ENCODE data around the gene APOBEC3H. TPM values are rescaled to one million over a fixed set of nuclear protein-coding genes. Genes with fewer than 3 reads are reported as not detected.

APOBEC3H gene
- total and polyA plus RNA-seq, 12 donors, result 0.06 to 1.9 (median 0.61) TPM; not detected in 8

DNA sequence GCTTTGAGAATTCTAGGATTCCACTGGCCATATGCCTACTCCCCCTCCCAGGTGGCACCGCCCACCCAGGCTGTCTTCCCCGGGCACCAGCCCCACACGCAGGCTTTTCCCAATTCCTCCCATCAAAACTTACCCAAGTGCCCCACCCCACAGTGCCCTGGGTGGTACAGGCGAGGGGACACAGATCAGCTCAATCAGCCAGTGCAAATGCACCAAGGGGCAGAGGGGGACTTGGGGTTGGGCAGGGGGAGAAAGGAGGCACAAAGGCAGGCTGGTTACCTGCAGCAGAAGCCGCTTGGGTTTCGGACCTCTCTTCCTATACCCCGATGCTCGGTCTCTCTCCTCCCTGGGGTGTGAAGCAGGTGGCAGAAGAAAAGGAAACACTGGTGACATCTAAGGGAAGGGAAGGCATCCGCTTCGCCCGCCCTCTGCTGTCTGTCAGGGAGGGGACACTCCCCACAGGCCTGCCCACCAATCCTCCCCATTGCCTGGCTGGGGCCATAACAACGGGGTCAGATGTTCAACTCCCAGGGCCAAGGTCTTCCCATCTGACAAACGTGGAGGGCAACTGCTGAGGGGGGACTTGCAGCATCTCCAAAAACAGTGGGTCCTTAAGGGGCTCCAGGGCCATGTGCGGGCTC is 41.4 kb downstream of the APOBEC3H start:
- WGBS, 2 donors, result 84 to 86% methylated on average over 14 of the region's 14 CpGs
- Histone ChIP-seq H3K4me1 (peaks cover 0 to 31% (median 15%) of the 10 kb centered on the region in 9 donors), H3K27ac (no peak overlapping the region), H3K4me3 (no peak overlapping the region), H3K9me3 (no peaks in the 10 kb centered on the region), H3K27me3 (no peaks in the 10 kb centered on the region), H3K36me3 (peaks cover 0 to 64% (median 3%) of the 10 kb centered on the region in 9 donors)
- intact Hi-C loops (cut with DNase I), result loop anchor here in 2 of 10 donors (10.0 kb wide), 2 partner anchors 264 to 364 kb away; partner anchors contain the start of gene CBX6 (in 1 of the 2)
- TF ChIP-seq, protein P1, sequence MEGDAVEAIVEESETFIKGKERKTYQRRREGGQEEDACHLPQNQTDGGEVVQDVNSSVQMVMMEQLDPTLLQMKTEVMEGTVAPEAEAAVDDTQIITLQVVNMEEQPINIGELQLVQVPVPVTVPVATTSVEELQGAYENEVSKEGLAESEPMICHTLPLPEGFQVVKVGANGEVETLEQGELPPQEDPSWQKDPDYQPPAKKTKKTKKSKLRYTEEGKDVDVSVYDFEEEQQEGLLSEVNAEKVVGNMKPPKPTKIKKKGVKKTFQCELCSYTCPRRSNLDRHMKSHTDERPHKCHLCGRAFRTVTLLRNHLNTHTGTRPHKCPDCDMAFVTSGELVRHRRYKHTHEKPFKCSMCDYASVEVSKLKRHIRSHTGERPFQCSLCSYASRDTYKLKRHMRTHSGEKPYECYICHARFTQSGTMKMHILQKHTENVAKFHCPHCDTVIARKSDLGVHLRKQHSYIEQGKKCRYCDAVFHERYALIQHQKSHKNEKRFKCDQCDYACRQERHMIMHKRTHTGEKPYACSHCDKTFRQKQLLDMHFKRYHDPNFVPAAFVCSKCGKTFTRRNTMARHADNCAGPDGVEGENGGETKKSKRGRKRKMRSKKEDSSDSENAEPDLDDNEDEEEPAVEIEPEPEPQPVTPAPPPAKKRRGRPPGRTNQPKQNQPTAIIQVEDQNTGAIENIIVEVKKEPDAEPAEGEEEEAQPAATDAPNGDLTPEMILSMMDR (IDR thresholded peaks at IDR 0.05), result no peak
- DNase-seq (no peak), ATAC-seq (no peak)

DNA sequence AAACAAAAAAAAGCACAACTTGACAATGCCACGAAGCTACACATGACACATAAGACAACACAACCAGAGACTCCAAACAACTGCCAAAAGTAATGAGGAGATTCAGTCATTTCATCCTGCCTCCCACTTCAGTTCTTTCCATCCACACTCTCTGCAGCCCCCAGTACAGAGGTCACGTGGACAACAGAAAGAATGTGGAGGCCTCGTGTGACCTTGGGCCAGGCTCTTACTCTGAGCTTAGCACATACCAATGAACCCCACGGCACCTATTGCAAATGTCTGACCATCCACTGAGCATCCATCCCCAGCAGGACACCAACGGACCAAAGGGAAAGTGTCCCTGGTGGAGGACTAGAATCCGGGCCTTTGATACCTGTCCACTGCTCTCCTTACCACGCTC is 42.9 kb downstream of the APOBEC3H start:
- no peaks in the 10 kb centered on the region for H3K27me3 ChIP-seq
- TF ChIP-seq, protein P1 (IDR thresholded peaks at IDR 0.05), result no peak
- no peak overlapping the region for H3K4me3 ChIP-seq
- ATAC-seq (no peak), DNase-seq (no peak)
- no peaks in the 10 kb centered on the region for H3K9me3 ChIP-seq
- H3K36me3 ChIP-seq, result peaks cover 0 to 53% (median 0%) of the 10 kb centered on the region in 9 donors
- no peak overlapping the region for H3K27ac ChIP-seq
- peaks cover 0 to 41% (median 29%) of the 10 kb centered on the region in 9 donors for H3K4me1 ChIP-seq
- 65 to 75% methylated on average over 7 of the region's 7 CpGs for WGBS, 2 donors
- intact Hi-C loops (cut with DNase I), result loop anchor here in 2 of 10 donors (10.0 kb wide), 2 partner anchors 265 to 365 kb away; partner anchors contain the start of gene CBX6 (in 1 of the 2)

DNA sequence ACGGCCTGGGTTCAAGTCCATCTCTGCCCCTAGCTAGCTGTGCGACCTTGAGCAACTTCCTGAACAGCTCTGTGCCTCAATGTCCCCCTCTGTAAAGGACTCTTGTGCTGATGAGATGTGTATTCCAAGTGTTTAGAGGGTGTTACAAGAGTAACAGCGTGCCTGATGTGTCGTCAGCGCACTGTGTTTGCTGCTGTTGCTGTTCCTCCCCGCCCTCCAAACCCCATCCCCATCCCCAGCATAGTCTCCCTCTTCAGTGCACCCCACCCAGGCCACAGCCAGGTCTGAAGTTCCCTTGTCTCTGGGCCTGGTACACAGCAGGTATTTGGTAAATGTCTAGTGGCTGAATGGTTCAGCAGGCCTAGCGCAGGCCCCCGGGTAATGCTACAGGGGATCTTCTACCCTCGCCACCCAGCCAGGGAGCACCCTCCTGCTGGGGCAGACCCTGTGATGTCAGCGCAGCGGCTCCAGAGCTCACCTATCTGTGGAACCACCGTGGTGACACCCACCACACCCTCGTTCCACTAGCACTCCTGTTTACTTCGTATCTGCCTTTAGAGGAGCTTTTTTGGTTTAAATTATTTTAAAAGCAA is 45.1 kb downstream of the APOBEC3H start:
- Histone ChIP-seq H3K4me1 (peaks cover 7 to 49% (median 37%) of the 10 kb centered on the region in 9 donors), H3K36me3 (peaks cover 0 to 39% (median 0%) of the 10 kb centered on the region in 9 donors), H3K9me3 (no peaks in the 10 kb centered on the region), H3K27me3 (no peaks in the 10 kb centered on the region), H3K27ac (peak overlapping the region in 4 of 10 donors; percentile 7 to 25 (median 11)), H3K4me3 (no peak overlapping the region)
- TF ChIP-seq, protein P1 (IDR thresholded peaks at IDR 0.05), result no peak
- DNase-seq (no peak), ATAC-seq (no peak)
- WGBS, 2 donors, result 91 to 92% methylated on average over 14 of the region's 14 CpGs
- intact Hi-C loops (cut with DNase I), result no loop called here

DNA sequence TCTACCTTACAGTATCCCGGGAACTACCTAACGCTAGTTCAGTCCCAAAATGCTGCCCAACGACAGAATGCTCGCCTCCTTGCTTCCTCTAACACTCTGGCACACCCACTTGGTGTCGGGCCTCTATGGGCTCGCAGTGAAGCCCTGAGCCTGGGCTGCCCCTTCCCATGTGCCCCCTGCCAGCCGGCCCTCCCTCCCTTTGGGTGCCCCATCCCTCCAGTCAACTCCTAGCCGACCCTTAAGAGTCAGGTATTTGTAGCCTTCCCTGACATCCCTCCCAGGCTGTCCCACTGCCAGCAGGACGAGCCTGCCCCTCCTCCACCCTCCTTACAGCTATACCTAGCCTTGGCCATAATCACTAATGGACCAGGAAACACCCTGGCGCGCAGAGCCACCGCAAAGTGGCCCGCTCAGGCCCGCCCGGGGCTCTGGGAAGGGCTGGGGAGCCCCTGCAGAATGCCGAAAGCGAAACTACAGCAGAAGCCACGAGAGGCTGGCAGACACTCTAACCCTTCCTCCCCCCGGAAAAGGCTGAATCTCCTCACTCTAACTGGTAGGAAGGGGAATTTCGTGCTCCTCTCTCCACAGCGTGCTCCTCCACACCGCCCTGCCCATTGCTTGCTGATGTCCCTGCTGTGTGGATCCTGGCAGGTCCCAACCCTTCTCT is 47.2 kb downstream of the APOBEC3H start:
- TF ChIP-seq, protein P1 (IDR thresholded peaks at IDR 0.05), result no peak
- Histone ChIP-seq H3K27me3 (no peaks in the 10 kb centered on the region), H3K36me3 (peaks cover 0 to 38% (median 0%) of the 10 kb centered on the region in 9 donors), H3K9me3 (no peaks in the 10 kb centered on the region), H3K27ac (peak overlapping the region in 9 of 10 donors; percentile 80 to 97 (median 89)), H3K4me3 (peak overlapping the region; percentile 71 to 99 (median 89)), H3K4me1 (peaks cover 9 to 67% (median 55%) of the 10 kb centered on the region in 9 donors)
- WGBS, 2 donors, result 24 to 36% methylated on average over 22 of the region's 22 CpGs
- intact Hi-C loops (cut with DNase I), result no loop called here
- peak in 1 of 2 donors; percentile 39 for DNase-seq
- ATAC-seq, result peak in 7 of 8 donors; percentile 1 to 45 (median 9)

All from heart right ventricle (tissue), 16 donors.